Breast epithelium (tissue), 4 donors: ENCODE results near the gene PTPN1. TPM values are rescaled to one million over a fixed set of nuclear protein-coding genes. Genes with fewer than 3 reads are reported as not detected.
"Not testable (repeated sequence)": the region's sequence is repeated elsewhere in the genome, so short reads cannot be mapped to it uniquely, and the experiment has no call there.

Experiments used
- DNase-seq, 2 donors: peaks; one replicate each; pipeline ENCODE4 v3.0.0-alpha.2; 2019; ENCODE audit warnings: low spot score in 2 of 2
- H3K27ac ChIP-seq, 2 donors: fragments of 200-600 bp; sonication (generic) in 1 of 2; one replicate each; pipeline ENCODE4 v1.5.1; 2016 to 2019; ENCODE audit warnings: mild to moderate bottlenecking in 1 of 2
- H3K27me3 ChIP-seq, 2 donors: fragments of 200-600 bp; sonication (generic) in 1 of 2; one replicate each; pipeline versions ENCODE4 v1.5.1 to v1.6.0; 2017 to 2019; ENCODE audit warnings: control low read depth in 1 of 2, mild to moderate bottlenecking in 1 of 2
- H3K36me3 ChIP-seq: fragments of 200-600 bp; one replicate; pipeline ENCODE4 v1.5.1; 2019
- H3K4me1 ChIP-seq, 2 donors: fragments of 200-600 bp; sonication (generic); one replicate each; pipeline ENCODE4 v1.5.1; 2016 to 2019; ENCODE audit warnings: control low read depth in 1 of 2
- H3K4me3 ChIP-seq, 3 donors: fragments of 200-600 bp; sonication (generic); 1 replicate in 2 of 3; 2 replicates in 1 of 3; pipeline ENCODE4 v1.5.1; 2016 to 2019; ENCODE audit warnings: mild to moderate bottlenecking in 3 of 3, moderate library complexity in 2 of 3
- H3K9me3 ChIP-seq, 2 donors: fragments of 200-600 bp; sonication (generic) in 1 of 2; one replicate each; pipeline ENCODE4 v1.5.1; 2016 to 2019; ENCODE audit warnings: control low read depth in 1 of 2
- POLR2A ChIP-seq: fragments of 450-650 bp; IDR thresholded peaks from one replicate; pipeline ENCODE4 v1.6.1; 2016; ENCODE audit warnings: antibody characterized with exemption, mild to moderate bottlenecking, moderate library complexity
- POLR2AphosphoS5 ChIP-seq, 3 donors: sonication (generic); formaldehyde crosslinking; IDR thresholded peaks; one replicate each; pipeline ENCODE4 v1.6.1; 2017; ENCODE audit warnings: antibody characterized with exemption in 3 of 3
- intact Hi-C: fragments of 100-400 bp; cut with DNase I; formaldehyde crosslinking; loops from one replicate; pipeline ENCODE4 v1.15.1; 2023; ENCODE audit warnings: low total_unique reads
- total RNA-seq, 3 donors: library from RNA; depleted of rRNA; stranded (reverse); fragments of >200 nt; gene quantifications; one replicate each; pipeline ENCODE4 v1.1.0, GENCODE V29; 2016
- TF ChIP-seq, protein P1 (sequence below), 3 donors: fragments of 450-650 bp; IDR thresholded peaks; one replicate each; pipeline ENCODE4 v1.5.1; 2016 to 2017; ENCODE audit warnings: antibody characterized with exemption in 3 of 3, mild to moderate bottlenecking in 3 of 3, moderate library complexity in 3 of 3

PTPN1 gene
- total RNA-seq, 3 donors from 2014 or later, result 23.8 to 29.2 (median 28.5) TPM

DNA sequence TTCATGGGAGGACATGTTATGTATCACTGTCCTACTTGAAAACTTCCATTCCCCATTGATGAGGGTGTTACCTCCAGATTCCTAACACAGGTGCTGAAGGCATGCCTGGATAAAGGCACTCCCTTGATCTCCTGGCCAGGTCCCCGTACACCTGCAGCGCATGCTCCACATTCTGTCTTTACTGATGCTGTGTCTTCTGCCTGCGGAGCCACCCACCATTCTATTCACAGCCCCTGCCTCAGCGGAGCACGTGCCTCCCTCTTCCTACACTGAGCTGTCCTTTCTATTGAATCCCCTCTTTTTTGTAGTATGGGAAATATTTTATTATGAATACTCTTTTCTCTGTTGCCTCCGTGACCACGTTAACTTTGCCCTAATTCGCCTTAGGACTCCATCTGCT is 25.0 kb downstream of the PTPN1 start:
- Histone ChIP-seq H3K4me1 (peaks cover 0 to 4% of the 10 kb centered on the region in 2 donors), H3K27me3 (no peaks in the 10 kb centered on the region), H3K36me3 (no peaks in the 10 kb centered on the region), H3K27ac (no peak overlapping the region), H3K4me3 (no peak overlapping the region), H3K9me3 (no peaks in the 10 kb centered on the region)
- TF ChIP-seq POLR2A (no peak), POLR2AphosphoS5 (IDR thresholded peaks at IDR 0.05) (no peak)
- TF ChIP-seq, protein P1, sequence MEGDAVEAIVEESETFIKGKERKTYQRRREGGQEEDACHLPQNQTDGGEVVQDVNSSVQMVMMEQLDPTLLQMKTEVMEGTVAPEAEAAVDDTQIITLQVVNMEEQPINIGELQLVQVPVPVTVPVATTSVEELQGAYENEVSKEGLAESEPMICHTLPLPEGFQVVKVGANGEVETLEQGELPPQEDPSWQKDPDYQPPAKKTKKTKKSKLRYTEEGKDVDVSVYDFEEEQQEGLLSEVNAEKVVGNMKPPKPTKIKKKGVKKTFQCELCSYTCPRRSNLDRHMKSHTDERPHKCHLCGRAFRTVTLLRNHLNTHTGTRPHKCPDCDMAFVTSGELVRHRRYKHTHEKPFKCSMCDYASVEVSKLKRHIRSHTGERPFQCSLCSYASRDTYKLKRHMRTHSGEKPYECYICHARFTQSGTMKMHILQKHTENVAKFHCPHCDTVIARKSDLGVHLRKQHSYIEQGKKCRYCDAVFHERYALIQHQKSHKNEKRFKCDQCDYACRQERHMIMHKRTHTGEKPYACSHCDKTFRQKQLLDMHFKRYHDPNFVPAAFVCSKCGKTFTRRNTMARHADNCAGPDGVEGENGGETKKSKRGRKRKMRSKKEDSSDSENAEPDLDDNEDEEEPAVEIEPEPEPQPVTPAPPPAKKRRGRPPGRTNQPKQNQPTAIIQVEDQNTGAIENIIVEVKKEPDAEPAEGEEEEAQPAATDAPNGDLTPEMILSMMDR (IDR thresholded peaks at IDR 0.05), result no peak
- intact Hi-C loops, result no loop called here
- DNase-seq, result no peak

GRCh38 chr20:50536333-50536732 is 26.1 kb downstream of the PTPN1 start:
- no peaks in the 10 kb centered on the region for H3K9me3 ChIP-seq
- DNase-seq, result no peak
- TF ChIP-seq, protein P1 (IDR thresholded peaks at IDR 0.05), result no peak
- TF ChIP-seq POLR2AphosphoS5 (IDR thresholded peaks at IDR 0.05), result no peak
- TF ChIP-seq POLR2A, result no peak
- intact Hi-C loops, result no loop called here
- H3K4me3 ChIP-seq, result no peak overlapping the region
- H3K27ac ChIP-seq, result no peak overlapping the region
- no peaks in the 10 kb centered on the region for H3K36me3 ChIP-seq
- peaks cover 0 to 4% of the 10 kb centered on the region in 2 donors for H3K4me1 ChIP-seq
- no peaks in the 10 kb centered on the region for H3K27me3 ChIP-seq

DNA sequence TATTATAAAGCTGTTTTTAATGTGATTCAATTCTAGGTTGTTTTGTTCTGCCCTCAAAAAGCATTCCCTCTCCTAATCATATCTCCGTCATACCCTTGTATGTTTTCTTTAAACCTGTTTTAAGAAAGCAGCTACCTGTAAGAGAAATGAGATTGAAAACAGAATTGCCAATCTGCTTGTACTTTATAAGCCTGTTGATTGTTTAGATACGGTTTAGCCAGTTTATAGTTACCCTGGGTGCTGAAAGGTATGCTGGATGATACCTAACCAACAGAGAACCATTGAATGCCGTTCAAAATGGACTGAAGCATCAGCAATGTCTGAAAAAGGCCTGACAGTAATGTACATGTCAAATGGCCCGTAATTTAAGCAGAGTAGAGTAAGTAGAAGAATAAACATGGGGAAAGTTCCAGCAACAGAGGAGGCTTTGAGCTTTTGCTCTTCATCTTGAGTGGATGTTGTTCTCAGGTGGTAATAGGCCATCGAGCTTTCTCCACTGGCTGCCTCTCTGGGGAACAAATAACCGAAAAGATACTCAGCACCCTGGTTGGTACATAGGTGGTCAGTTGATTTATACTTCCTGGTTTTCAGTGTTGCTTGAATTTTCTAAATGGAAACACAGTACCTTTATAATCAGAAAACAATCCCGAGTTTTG is 27.5 kb downstream of the PTPN1 start:
- intact Hi-C loops, result no loop called here
- no peaks in the 10 kb centered on the region for H3K36me3 ChIP-seq
- no peak overlapping the region for H3K4me3 ChIP-seq
- no peak for DNase-seq
- TF ChIP-seq, protein P1 (IDR thresholded peaks at IDR 0.05), result no peak
- no peak for TF ChIP-seq POLR2A
- TF ChIP-seq POLR2AphosphoS5 (IDR thresholded peaks at IDR 0.05), result no peak
- no peaks in the 10 kb centered on the region for H3K27me3 ChIP-seq
- peak overlapping the region; percentile 10 to 59 for H3K27ac ChIP-seq
- H3K9me3 ChIP-seq, result no peaks in the 10 kb centered on the region
- peaks cover 0 to 4% of the 10 kb centered on the region in 2 donors for H3K4me1 ChIP-seq

DNA sequence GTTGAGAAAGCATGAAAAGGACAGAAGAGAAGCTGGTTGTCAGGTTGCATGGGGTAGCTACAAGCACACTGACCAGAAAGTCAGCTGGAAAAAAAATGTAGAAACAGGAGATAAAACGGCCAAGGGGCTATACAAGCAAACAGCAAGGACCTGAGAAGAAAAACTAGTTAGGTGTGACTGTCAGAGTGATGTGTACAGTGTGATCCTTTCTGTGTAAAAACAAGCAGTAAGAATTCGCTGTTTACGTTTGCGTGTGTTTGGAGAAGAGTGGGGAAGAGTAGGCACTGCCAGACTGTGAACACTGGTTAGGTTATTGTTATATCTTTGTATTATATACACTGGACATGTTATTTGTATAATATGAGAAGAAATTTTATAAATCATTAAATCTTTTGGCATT is 28.1 kb downstream of the PTPN1 start:
- TF ChIP-seq POLR2AphosphoS5 (IDR thresholded peaks at IDR 0.05), result no peak
- TF ChIP-seq, protein P1 (IDR thresholded peaks at IDR 0.05), result no peak
- TF ChIP-seq POLR2A, result no peak
- DNase-seq, result no peak
- Histone ChIP-seq H3K9me3 (no peaks in the 10 kb centered on the region), H3K27ac (peak overlapping the region in 1 of 2 donors; percentile 10), H3K4me3 (no peak overlapping the region), H3K27me3 (no peaks in the 10 kb centered on the region), H3K36me3 (no peaks in the 10 kb centered on the region), H3K4me1 (peaks cover 0 to 4% of the 10 kb centered on the region in 2 donors)
- intact Hi-C loops, result no loop called here

DNA sequence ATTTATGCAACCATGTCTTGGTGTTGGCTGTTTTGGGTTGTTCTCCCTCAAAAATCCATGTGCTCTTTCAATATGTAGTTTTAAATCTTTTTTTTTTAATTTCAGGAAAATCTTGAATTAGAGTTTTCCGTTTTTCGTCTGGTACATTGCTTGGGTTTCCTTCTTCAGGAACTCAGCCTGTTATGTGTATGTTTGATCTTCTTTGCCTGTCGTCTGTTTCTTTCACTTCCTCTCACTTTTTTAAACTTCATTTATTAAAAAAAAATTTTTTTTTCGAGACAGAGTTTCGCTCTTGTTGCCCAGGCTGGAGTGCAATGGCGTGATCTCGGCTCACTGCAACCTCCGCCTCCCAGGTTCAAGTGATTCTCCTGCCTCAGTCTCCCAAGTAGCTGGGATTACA is 29.6 kb downstream of the PTPN1 start:
- H3K36me3 ChIP-seq, H3K27ac ChIP-seq, H3K4me3 ChIP-seq, DNase-seq, H3K4me1 ChIP-seq, H3K27me3 ChIP-seq, H3K9me3 ChIP-seq, intact Hi-C loops: not testable (repeated sequence)
